ENCODE data around the gene ORM1. TPM values are rescaled to one million over a fixed set of nuclear protein-coding genes. Genes with fewer than 3 reads are reported as not detected.

The ORM1 gene
- total RNA-seq, 2 donors from 2014 or later = not detected

DNA sequence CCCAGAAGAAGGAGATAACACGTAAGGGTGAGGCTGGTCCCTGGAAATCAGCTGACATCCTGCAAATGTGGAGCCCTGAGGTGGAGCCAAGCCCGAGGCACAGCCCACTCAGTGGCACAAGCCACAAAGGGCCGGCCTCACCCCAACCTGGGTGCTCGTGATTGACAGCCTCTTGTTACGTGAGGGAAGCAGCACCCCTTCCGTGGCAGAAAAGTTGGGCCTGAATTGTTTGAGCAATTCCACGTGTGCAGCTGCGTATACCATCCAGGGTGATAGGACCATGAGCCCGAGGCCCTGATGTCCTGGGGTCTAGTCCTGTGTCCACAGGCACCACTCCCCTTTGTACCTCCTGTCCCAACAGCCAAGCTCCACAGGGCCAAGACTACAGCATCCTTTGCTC, 11.6 kb downstream of the ORM1 start:
- Histone ChIP-seq H3K27ac (no peak overlapping the region), H3K4me1 (replicated peaks) (no peaks in the 10 kb centered on the region), H3K4me3 (no peak overlapping the region), H3K36me3 (no peaks in the 10 kb centered on the region), H3K9me3 (no peaks in the 10 kb centered on the region), H3K27me3 (replicated peaks; ENCODE audit: insufficient read depth) (no peaks in the 10 kb centered on the region)
- no peak for DNase-seq (ENCODE audit: low spot score)
- intact Hi-C loops (cut with DNase I) = no loop called here
- 80% methylated on average over 8 of the region's 9 CpGs for WGBS
- TF ChIP-seq POLR2AphosphoS5 (IDR thresholded peaks at IDR 0.05) (no peak), POLR2A (IDR thresholded peaks at IDR 0.05) (no peak)
- TF ChIP-seq, protein P1, sequence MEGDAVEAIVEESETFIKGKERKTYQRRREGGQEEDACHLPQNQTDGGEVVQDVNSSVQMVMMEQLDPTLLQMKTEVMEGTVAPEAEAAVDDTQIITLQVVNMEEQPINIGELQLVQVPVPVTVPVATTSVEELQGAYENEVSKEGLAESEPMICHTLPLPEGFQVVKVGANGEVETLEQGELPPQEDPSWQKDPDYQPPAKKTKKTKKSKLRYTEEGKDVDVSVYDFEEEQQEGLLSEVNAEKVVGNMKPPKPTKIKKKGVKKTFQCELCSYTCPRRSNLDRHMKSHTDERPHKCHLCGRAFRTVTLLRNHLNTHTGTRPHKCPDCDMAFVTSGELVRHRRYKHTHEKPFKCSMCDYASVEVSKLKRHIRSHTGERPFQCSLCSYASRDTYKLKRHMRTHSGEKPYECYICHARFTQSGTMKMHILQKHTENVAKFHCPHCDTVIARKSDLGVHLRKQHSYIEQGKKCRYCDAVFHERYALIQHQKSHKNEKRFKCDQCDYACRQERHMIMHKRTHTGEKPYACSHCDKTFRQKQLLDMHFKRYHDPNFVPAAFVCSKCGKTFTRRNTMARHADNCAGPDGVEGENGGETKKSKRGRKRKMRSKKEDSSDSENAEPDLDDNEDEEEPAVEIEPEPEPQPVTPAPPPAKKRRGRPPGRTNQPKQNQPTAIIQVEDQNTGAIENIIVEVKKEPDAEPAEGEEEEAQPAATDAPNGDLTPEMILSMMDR (IDR thresholded peaks at IDR 0.05) = no peak

DNA sequence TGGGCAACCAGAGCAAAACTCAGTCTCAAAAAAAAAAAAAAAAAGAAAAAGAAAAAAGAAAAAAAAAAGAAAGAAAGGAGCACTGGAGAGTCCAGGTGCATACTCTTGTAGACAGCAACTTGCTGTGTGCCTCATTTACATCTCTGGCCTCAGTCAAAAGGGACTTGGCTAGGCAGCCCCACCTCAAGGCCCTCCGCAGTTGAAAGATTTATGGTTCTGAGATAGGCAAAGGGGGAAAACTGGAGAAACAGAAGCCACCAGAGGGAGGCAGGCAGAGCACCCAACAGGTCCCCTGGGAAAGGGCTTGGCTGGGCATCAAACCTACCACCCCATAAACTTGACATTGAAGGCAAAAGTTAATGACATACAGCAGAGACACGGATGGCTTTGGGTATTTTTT, 12.8 kb downstream of the ORM1 start:
- H3K4me1 ChIP-seq (replicated peaks) = no peaks in the 10 kb centered on the region
- TF ChIP-seq POLR2A (IDR thresholded peaks at IDR 0.05) (no peak), POLR2AphosphoS5 (IDR thresholded peaks at IDR 0.05) (no peak)
- TF ChIP-seq, protein P1 (IDR thresholded peaks at IDR 0.05) = no peak
- H3K36me3 ChIP-seq = peaks cover 0 to 4% of the 10 kb centered on the region in 2 donors
- DNase-seq (ENCODE audit: low spot score) = no peak
- H3K27me3 ChIP-seq (replicated peaks; ENCODE audit: insufficient read depth) = no peaks in the 10 kb centered on the region
- intact Hi-C loops (cut with DNase I) = no loop called here
- H3K9me3 ChIP-seq = no peaks in the 10 kb centered on the region
- H3K4me3 ChIP-seq = no peak overlapping the region
- H3K27ac ChIP-seq = no peak overlapping the region
- WGBS = 42% methylated on average over 2 of the region's 2 CpGs

DNA sequence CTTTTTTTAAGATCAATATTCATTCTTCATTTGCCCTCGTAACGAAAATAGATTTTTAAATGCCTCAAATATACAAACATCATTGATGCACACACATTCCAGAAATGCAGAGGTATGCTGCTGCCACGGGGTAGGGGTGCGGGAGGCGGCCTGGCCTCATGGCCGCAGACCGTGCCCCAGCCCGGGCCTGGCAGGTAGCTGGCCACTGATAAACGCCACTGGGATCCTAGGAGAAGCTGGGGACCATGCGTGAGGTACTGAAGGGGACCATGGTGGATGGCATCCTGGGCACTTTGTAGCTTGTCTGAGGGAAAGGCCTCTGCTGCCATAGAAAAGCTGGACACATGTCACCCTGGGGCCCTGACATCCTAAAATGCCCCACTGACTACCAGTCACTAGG, 13.3 kb downstream of the ORM1 start:
- DNase-seq (ENCODE audit: low spot score) = no peak
- TF ChIP-seq, protein P1 (IDR thresholded peaks at IDR 0.05) = no peak
- no peaks in the 10 kb centered on the region for H3K27me3 ChIP-seq (replicated peaks; ENCODE audit: insufficient read depth)
- H3K9me3 ChIP-seq = no peaks in the 10 kb centered on the region
- no peak overlapping the region for H3K27ac ChIP-seq
- peaks cover 0 to 8% of the 10 kb centered on the region in 2 donors for H3K36me3 ChIP-seq
- 73% methylated on average over 10 of the region's 10 CpGs for WGBS
- H3K4me1 ChIP-seq (replicated peaks) = no peaks in the 10 kb centered on the region
- intact Hi-C loops (cut with DNase I) = no loop called here
- H3K4me3 ChIP-seq = no peak overlapping the region

DNA sequence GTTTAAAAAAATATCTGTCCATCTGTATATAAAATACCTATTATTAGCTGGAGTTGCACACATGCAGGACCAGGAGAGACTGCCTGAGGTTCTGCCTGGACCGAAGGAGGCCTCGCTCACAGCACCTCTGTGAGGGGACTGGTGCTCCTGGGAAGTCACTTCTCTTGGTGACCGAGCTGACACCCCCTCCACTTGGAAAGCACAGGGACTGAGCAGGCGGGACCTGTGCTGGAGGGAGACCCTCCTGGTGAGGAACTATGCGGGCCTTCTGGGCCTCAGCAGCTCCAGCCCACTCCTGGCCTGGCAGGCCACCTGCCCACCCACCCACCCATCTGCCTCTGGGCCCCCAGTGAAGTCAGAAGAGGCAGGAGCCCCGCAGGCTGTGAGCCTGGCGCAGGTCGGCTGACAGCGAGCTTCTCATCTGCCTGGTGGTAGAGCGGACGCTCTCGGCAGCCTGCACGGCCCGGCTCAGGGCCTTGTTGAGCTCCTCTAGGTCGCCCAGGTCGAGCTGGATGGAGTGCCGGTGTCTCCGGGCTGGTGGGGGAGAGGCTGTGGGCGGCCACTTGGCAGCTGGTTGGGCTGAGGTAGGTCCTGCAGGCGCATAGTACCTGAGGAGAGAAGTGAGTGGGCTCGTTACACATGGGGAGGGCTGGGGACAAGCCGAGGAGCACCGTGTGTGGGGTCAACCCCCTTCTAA, 13.9 kb downstream of the ORM1 start:
- WGBS = 83% methylated on average over 14 of the region's 23 CpGs

More for the DNA sequence above, 13.9 kb downstream of the ORM1 start:
- DNase-seq (ENCODE audit: low spot score) = no peak
- no peak overlapping the region for H3K4me3 ChIP-seq
- H3K9me3 ChIP-seq = no peaks in the 10 kb centered on the region
- no peaks in the 10 kb centered on the region for H3K27me3 ChIP-seq (replicated peaks; ENCODE audit: insufficient read depth)
- no peak for TF ChIP-seq POLR2AphosphoS5 (IDR thresholded peaks at IDR 0.05)
- TF ChIP-seq, protein P1 (IDR thresholded peaks at IDR 0.05) = no peak
- no peak for TF ChIP-seq POLR2A (IDR thresholded peaks at IDR 0.05)
- H3K36me3 ChIP-seq = peaks cover under 1 to 15% of the 10 kb centered on the region in 2 donors
- H3K4me1 ChIP-seq (replicated peaks) = no peaks in the 10 kb centered on the region
- H3K27ac ChIP-seq = no peak overlapping the region
- intact Hi-C loops (cut with DNase I) = no loop called here
